Activated CD4-positive, alpha-beta memory T cell treated with anti-CD3 and anti-CD28 coated beads for 36 hours (primary cell): Measurements from ENCODE around the gene PRDM16. TPM values are rescaled to one million over a fixed set of nuclear protein-coding genes. Genes with fewer than 3 reads are reported as not detected.

Source experiments
- CTCF ChIA-PET: fragments of 350-600 bp; sonication (Branson Sonifier 250); formaldehyde crosslinking; loops from one replicate; lab custom pipeline; 2021; ENCODE audit warnings: antibody characterized with exemption, inconsistent platforms; lab: Charles Lee
- POLR2A ChIA-PET: fragments of 350-600 bp; sonication (Branson Sonifier 250); formaldehyde crosslinking; loops from one replicate; lab custom pipeline; 2021; ENCODE audit warnings: antibody characterized with exemption; lab: Charles Lee
- DNase-seq: peaks from one replicate; pipeline ENCODE4 v3.0.0-alpha.2; 2020
- H3K27ac Mint-ChIP-seq: one replicate; pipeline ENCODE4 v1.8.0; 2021; ENCODE audit warnings: mixed read lengths
- H3K27me3 Mint-ChIP-seq: one replicate; pipeline ENCODE4 v1.8.0; 2021; ENCODE audit warnings: mixed read lengths
- H3K36me3 Mint-ChIP-seq: one replicate; pipeline ENCODE4 v1.8.0; 2021; ENCODE audit warnings: mixed read lengths
- H3K4me1 Mint-ChIP-seq: one replicate; pipeline ENCODE4 v1.8.0; 2021; ENCODE audit warnings: low read depth, mixed read lengths
- H3K4me3 Mint-ChIP-seq: one replicate; pipeline ENCODE4 v1.8.0; 2021; ENCODE audit warnings: mild to moderate bottlenecking, mixed read lengths
- H3K9me3 Mint-ChIP-seq: one replicate; pipeline ENCODE4 v1.8.0; 2021; ENCODE audit warnings: mixed read lengths
- intact Hi-C: fragments of 100-400 bp; cut with micrococcal nuclease; formaldehyde crosslinking; loops from one replicate; pipeline ENCODE4 v1.15.1; 2023
- total RNA-seq, 2 experiments: library from RNA; stranded (reverse); gene quantifications; one replicate each; pipeline ENCODE4 v1.2.3, GENCODE V29; 2021

PRDM16 gene
- total RNA-seq: not detected

DNA sequence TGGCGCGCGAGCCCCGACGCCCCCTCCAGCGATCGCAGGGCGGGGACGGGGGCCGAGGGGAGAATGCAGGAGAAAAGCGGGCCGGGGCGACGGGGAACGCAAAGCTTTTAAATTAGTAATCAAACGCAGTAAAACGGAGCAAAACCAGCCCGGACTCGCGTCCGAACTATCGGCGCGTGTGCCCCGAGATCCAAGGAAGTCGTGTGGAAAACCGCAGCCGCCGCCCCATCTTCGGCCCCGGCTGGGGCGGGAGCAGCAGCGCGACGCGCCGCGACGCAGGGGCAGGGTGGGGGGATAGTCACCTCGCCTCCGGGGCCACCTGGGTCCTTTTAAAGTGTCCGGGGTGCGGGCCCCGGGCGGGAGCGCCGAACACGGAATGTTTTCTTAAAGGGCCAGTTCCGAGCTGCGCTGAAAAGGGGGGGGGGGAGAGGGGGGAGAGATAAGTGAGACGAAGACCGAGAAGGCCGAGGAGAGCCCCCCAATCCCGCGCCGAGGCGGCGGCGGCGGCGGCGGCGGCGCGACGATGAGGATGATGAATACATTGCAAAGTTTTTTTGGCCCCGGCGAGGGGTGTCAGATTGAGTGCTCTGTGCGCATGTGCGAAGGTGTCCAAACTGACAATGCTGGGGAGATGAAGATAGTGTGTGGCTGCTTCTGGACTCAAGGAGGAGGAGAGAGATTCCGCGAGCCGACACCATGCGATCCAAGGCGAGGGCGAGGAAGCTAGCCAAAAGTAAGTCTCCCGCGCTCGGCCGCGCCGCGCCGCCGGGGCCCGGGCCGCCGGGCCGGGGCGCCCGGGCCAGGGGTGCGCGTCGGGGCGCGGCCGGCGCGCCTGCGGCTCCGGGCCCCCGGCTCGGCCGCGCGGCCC is at the start of gene PRDM16:
Gene PRDM16, plus strand, starts transcription at position 640 of the 868 bp plus-strand sequence. Its CDS starts 57 bp downstream, at position 697.
- POLR2A ChIA-PET: no interaction called here
- H3K27ac Mint-ChIP-seq: no peak within 1 kb of the TSS
- intact Hi-C loops: no loop called here

GRCh38 chr1:3019516-3020051 is 49.4 kb upstream of the PRDM16 start:
- intact Hi-C loops: no loop called here
- Mint-ChIP-seq H3K27ac (no peak overlapping the region), H3K9me3 (no peaks in the 10 kb centered on the region), H3K27me3 (peaks cover 2% of the 10 kb centered on the region), H3K4me3 (no peak overlapping the region), H3K4me1 (no peaks in the 10 kb centered on the region), H3K36me3 (no peaks in the 10 kb centered on the region)
- POLR2A ChIA-PET: no interaction called here
- DNase-seq: peak; percentile 5
- CTCF ChIA-PET: no interaction called here

More for the DNA sequence above, at the start of gene PRDM16:
- Mint-ChIP-seq H3K4me3 (peak within 1 kb of the TSS; percentile 75), H3K27me3 (peaks cover 18% of the 10 kb centered on the region), H3K4me1 (peaks cover 3% of the 10 kb centered on the region), H3K36me3 (no peaks in the 10 kb centered on the region), H3K9me3 (no peaks in the 10 kb centered on the region)
- peak; percentile 28 for DNase-seq
- CTCF ChIA-PET: no interaction called here

DNA sequence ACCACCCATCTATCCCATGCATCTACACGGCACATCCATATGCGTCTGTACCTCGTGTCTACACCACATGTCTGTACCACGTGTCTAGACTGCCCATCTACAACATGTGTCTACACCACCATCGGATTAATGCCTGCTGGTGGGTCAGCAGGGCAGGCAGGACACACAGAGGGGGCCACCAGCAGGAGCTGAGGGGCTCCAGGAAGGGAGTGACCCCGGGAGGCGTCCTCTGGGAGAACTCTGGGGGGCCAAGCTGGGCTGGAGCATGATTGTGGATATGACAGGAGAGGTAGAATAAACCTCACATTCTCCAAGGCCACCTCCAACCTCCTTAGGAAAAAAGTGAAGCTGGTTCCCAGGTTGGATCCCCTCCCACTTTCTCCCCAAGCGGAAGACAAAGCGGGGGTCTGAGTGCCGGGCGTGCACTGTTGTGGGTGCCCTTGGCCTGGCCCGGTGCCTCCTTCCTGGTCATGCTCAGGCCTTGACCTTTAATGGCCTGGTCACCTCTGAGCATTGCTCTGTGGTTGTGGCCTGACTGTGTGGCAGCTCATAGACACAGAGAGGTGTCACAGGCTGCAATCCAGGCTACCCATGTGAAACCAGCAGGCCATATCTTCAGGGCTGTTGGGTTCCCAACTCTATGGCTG is 48.6 kb upstream of the PRDM16 start:
- ChIA-PET POLR2A (no interaction called here), CTCF (no interaction called here)
- H3K4me1 Mint-ChIP-seq: no peaks in the 10 kb centered on the region
- H3K27ac Mint-ChIP-seq: no peak overlapping the region
- no peaks in the 10 kb centered on the region for H3K9me3 Mint-ChIP-seq
- no peak for DNase-seq
- no peaks in the 10 kb centered on the region for H3K36me3 Mint-ChIP-seq
- H3K27me3 Mint-ChIP-seq: peaks cover 2% of the 10 kb centered on the region
- intact Hi-C loops: no loop called here
- H3K4me3 Mint-ChIP-seq: no peak overlapping the region

DNA sequence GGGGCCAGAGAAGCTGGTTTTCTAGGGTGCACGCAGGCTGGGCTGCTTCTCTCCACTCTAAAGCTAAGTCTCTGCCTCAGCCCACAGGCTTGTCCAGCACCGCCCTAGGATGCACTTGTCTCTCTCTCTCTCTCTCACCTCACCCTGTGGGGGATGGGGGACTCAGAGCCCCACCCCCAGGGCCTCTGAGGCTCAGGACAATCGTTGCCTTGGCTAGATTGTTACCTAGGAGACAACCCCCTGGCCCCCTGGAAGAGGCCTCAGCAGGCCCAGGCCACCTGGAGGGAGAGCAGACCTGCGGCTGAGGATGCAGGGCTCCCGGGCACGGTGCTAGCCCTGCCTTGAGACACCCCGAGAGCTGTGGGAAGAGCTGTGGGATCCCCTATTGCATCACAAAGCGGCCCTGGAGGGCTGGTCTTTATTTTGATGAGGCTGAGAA is 47.8 kb upstream of the PRDM16 start, which contains the start of gene ACTRT2:
Gene ACTRT2, plus strand, starts transcription at position 235 of the 439 bp plus-strand sequence. CDS start 220 bp downstream, outside the sequence.
- ChIA-PET CTCF (no interaction called here), POLR2A (no interaction called here)
- Mint-ChIP-seq H3K4me1 (no peaks in the 10 kb centered on the region), H3K9me3 (no peaks in the 10 kb centered on the region), H3K27me3 (peaks cover 2% of the 10 kb centered on the region), H3K27ac (no peak within 1 kb of the TSS), H3K36me3 (no peaks in the 10 kb centered on the region), H3K4me3 (no peak within 1 kb of the TSS)
- intact Hi-C loops: no loop called here
- no peak for DNase-seq

GRCh38 chr1:3021801-3022401 is 47.1 kb upstream of the PRDM16 start:
- ChIA-PET CTCF (no interaction called here), POLR2A (no interaction called here)
- intact Hi-C loops: no loop called here
- H3K36me3 Mint-ChIP-seq: no peaks in the 10 kb centered on the region
- no peak overlapping the region for H3K4me3 Mint-ChIP-seq
- DNase-seq: no peak
- no peaks in the 10 kb centered on the region for H3K4me1 Mint-ChIP-seq
- H3K27me3 Mint-ChIP-seq: peaks cover 2% of the 10 kb centered on the region
- no peak overlapping the region for H3K27ac Mint-ChIP-seq
- no peaks in the 10 kb centered on the region for H3K9me3 Mint-ChIP-seq

DNA sequence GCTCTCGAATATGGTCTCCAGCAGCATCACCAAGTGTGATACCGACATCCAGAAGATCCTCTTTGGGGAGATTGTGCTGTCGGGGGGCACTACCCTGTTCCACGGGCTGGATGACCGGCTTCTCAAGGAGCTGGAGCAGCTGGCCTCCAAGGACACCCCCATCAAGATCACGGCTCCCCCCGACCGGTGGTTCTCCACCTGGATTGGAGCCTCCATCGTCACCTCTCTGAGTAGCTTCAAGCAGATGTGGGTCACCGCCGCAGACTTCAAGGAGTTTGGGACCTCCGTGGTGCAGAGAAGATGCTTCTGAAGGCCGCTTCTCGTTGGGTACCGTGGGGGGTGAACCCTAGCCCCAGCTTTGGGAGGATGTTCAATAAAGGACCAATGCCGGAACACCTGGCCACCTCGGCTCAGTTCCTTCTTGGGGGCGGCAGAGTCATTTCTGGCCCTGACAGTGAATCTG is 46.5 kb upstream of the PRDM16 start:
- Mint-ChIP-seq H3K4me3 (no peak overlapping the region), H3K27me3 (peaks cover 2% of the 10 kb centered on the region), H3K36me3 (no peaks in the 10 kb centered on the region), H3K9me3 (no peaks in the 10 kb centered on the region), H3K27ac (no peak overlapping the region), H3K4me1 (no peaks in the 10 kb centered on the region)
- intact Hi-C loops: no loop called here
- CTCF ChIA-PET: no interaction called here
- POLR2A ChIA-PET: no interaction called here
- no peak for DNase-seq

DNA sequence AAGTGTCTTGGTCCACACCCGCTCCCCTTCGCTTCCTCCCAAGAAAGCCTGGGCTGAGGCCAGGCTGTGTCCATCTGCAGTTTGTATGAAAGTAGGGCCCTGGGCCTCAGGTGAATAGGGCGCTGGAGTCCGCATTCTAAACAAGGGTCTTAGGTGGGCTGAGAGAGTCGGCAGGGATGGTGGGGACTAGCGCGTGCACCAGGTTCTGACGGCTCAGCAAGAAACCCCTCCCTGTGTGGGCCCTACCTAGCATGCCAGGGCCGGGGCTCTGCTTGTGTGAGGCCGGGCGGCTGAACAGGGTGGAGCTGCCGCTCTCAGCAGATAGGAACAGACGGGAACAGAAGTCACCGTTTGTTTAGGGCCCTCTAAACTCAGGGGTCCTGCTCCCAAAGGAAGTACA is 46.0 kb upstream of the PRDM16 start:
- intact Hi-C loops: no loop called here
- Mint-ChIP-seq H3K36me3 (no peaks in the 10 kb centered on the region), H3K27ac (no peak overlapping the region), H3K4me1 (no peaks in the 10 kb centered on the region), H3K27me3 (peaks cover 2% of the 10 kb centered on the region), H3K9me3 (no peaks in the 10 kb centered on the region), H3K4me3 (no peak overlapping the region)
- no peak for DNase-seq
- ChIA-PET POLR2A (no interaction called here), CTCF (no interaction called here)

GRCh38 chr1:3024019-3024418 is 45.0 kb upstream of the PRDM16 start:
- no peaks in the 10 kb centered on the region for H3K27me3 Mint-ChIP-seq

GRCh38 chr1:3024588-3024987 is 44.4 kb upstream of the PRDM16 start:
- Mint-ChIP-seq H3K4me3 (no peak overlapping the region), H3K27ac (no peak overlapping the region), H3K4me1 (no peaks in the 10 kb centered on the region), H3K27me3 (no peaks in the 10 kb centered on the region), H3K36me3 (no peaks in the 10 kb centered on the region), H3K9me3 (no peaks in the 10 kb centered on the region)
- POLR2A ChIA-PET: no interaction called here
- DNase-seq: no peak
- CTCF ChIA-PET: no interaction called here
- intact Hi-C loops: no loop called here

More at GRCh38 chr1:3024019-3024418, 45.0 kb upstream of the PRDM16 start:
- DNase-seq: peak; percentile 5
- Mint-ChIP-seq H3K4me3 (no peak overlapping the region), H3K36me3 (no peaks in the 10 kb centered on the region), H3K4me1 (no peaks in the 10 kb centered on the region), H3K27ac (no peak overlapping the region), H3K9me3 (no peaks in the 10 kb centered on the region)
- CTCF ChIA-PET: no interaction called here
- POLR2A ChIA-PET: no interaction called here
- intact Hi-C loops: no loop called here

GRCh38 chr1:3026124-3026523 is 42.9 kb upstream of the PRDM16 start:
- ChIA-PET POLR2A (no interaction called here), CTCF (no interaction called here)
- no peak for DNase-seq
- Mint-ChIP-seq H3K36me3 (no peaks in the 10 kb centered on the region), H3K27me3 (no peaks in the 10 kb centered on the region), H3K4me1 (no peaks in the 10 kb centered on the region), H3K27ac (no peak overlapping the region), H3K9me3 (no peaks in the 10 kb centered on the region), H3K4me3 (no peak overlapping the region)
- intact Hi-C loops: no loop called here

DNA sequence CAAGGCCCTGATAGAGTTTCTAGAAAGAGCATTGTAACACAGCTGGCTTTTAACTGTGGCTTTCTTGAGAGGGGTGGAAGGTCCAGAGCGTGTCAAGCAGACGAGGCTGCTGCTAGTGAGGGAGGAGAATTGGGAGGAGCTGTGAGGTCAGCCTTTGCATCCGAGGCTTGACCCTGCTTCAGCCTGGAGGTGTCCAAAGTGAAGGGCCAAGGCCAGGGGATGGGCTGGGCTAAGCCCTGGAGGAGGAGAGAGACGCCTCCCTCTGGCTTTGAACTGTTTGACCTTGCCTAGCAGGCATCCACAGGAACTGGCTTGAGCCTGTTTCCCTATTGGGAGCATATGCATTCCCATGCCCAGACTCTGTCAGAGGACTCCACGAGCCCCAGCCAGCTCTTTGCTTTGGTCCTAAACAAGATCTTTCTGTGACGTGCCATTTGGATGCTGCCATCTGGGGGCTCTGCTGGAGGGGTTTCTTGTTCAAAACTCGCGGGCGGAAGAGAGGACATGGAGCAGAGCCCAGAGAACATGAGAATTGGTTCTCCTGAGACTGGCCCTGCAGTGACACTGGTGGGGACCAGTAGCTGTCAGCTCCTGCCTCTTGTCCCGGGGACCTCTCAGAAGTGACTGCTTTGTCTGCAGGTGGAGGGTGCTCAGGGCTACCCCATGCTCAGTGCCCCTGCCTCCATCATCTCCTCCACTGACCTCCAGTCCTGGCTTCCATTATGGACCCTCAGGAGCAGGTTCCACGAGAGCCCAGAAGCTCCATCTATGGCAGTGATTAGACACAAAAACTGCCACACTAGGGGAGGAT is 42.2 kb upstream of the PRDM16 start:
- Mint-ChIP-seq H3K9me3 (no peaks in the 10 kb centered on the region), H3K4me1 (no peaks in the 10 kb centered on the region), H3K4me3 (no peak overlapping the region), H3K27ac (no peak overlapping the region), H3K36me3 (no peaks in the 10 kb centered on the region), H3K27me3 (no peaks in the 10 kb centered on the region)
- intact Hi-C loops: no loop called here
- DNase-seq: no peak
- POLR2A ChIA-PET: no interaction called here
- CTCF ChIA-PET: no interaction called here
